HuH-7.5 (cell line): ENCODE results near the gene PRKD1.

Experiments used
- DNase-seq: peaks from one replicate; pipeline ENCODE4 v3.0.0; 2011; ENCODE audit warnings: low spot score

PRKD1 gene

DNA sequence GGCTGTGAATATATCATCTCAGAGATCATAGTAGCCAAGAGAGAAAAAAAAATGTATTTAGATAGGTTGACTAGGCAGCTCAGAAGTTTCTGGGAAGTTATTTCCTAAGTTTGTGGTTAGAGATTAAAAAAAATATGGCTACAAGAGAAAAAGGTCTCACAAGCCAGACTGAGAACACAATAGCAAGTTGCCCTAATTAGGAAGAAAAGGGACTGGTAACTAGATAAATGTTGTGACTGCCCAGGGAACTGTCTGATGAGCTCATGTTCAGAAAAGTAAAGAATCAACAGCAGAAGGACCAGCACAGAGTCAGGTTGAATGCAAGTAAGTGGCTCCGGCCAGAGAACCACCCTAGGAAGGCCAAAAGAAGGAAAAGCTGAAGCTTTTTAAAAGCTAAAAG lies 256.6 kb downstream of the PRKD1 start:
- no peak for DNase-seq

DNA sequence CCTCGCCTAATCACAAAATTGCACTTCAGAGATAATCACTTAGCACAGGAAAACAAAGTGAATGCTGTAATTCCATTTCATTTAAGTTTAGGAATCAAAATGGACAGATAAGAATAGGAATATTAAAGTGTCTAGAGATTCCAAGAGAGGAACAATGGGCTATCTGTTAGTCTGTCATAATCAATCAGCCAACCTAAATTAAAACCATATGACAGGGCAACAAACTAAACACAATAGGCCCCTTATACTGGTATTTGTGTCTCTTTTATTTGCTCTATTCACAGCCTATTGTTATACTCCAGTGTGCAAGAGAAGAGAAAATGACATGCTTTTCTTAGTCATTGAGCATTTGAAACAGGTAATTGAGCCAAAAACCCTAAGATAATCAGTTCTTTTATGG lies 259.4 kb downstream of the PRKD1 start:
- DNase-seq: no peak

DNA sequence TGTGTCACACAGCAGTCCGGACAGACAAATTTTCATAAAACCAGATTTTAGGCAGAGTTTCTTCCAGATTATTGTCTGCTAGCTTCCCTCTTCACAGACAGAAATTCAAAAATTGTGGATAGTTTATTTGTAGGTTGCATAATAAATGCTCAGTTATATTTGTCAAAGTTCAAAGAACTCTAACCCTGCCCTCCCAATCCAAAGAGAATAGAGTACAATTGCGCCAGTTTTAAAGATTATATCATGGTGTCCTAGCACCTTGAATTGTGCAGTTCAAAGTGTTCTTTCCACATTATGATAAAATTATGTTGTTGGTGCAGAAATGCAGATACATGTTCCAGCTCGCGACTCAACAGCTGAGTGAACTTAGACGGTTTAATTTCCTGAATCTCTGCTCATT lies 263.1 kb downstream of the PRKD1 start:
- no peak for DNase-seq

DNA sequence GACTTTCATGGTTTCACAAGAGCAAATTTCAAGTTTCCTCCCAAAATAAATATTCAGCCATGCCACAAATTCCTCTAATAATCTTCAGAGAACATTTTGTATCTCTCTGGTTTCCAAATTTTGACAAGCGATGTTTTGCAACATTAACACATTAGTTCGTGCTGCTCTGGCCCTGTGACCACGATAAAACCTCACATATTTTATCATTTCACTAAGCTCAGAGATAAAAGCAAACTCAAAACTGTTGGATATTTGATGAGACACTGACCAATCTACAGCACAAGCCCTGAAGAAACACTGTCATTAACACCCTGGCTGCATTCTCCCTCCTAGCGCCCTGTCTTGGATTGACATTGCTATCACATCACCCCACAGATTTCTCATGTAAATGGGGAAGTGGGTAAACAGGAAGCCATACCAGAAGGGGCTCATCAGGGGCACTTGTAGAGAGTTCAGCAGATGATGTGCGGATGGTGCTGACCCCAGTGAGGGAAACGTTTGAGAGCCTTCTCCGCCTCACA lies 264.3 kb downstream of the PRKD1 start:
- no peak for DNase-seq

DNA sequence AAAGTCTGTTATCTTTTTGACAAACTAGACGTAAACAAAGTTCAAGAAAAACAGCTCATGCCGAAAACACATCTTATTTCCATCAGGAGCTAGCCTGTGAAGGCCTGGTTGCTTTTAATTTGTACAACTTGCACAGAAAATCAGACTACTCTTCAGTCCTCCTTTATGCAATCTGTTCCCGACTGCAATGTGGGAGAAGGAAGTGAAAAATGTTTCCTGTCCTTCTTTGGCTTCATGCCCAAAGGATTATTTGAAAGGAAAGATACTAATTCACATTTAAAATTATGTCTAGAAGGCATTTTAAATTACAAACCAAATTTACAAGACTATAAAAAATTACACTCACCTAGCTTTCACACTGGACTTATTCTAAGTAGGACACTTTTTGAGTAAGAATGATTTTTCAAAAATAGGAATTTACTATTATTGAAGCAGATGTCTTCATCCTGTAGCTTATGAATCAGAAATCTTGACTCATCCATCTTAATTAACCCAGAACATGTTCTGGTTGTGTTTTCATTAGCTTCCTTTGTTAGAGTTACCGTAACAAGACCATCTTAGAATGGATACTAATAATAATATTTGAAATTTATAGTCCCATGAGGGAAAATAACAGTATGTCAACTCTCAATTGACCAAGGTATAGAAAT lies 272.6 kb downstream of the PRKD1 start:
- DNase-seq: no peak

DNA sequence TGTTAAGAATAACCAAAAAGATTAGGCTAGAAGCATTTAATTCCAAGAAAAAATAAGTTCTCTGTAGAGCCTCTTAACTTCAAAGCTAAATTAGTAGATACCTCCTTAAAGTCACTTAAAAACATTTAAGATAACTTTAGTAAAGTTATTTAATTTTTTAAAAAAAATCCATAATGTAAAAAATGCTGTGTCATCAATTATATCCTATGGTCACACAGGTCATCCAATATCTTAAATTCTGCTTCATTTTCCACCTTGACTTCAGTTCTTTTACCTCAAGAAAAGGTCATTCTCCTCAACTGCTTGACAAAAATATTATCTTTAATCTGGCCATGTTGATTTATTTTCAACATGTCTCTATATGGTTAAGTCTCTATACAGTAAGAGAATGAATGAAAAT lies 274.3 kb downstream of the PRKD1 start:
- no peak for DNase-seq

DNA sequence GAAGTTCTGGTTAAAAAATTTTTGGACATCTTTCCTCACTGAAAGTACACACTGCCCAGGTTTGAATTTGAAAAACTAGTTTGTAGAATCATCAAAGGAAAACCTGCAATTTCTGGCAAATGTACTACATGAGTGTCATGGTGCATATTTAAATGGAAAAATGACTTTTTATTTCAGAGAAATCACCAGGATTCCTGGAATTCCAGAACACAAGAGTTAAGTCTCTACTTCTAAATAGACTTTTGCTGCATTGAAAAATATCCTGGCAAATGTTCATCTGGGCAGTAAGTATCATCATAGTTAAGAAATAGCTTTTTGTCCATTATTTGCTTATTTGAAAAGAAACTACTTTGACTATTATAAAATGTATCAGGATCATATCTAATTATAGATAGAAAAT lies 275.1 kb downstream of the PRKD1 start:
- no peak for DNase-seq

DNA sequence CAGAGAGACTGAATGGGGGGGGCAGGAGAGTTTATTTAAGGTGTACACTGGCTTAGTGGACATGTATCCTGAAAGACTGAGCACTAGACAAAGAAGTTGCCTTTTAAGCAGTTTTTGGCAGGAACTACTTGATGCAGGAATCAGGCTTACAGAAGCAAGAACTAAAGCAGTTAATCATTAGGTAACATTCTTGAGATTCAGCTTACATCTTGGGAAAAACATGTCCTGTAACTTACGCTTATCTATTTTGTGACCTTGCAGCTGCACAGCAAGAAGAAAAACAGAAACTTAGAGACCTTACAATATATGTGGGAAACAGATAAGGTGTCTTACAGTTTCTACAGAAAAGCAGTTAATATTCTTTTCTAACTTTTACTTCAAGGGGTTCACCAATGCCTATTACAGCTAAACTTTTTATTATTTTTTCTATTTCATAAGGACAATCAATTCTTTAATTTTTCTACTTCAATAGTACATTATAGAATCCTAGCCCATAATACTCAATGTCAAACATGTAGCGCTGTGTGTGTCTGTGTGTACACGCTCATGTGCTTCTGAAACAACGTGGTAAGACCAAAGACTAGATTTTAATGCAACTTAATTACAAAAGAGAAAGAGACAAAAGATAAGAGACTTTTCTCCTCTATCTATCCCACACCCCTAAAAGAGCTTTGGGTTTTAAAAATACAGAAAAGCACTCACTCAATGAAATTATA lies 276.9 kb downstream of the PRKD1 start:
- DNase-seq: no peak

DNA sequence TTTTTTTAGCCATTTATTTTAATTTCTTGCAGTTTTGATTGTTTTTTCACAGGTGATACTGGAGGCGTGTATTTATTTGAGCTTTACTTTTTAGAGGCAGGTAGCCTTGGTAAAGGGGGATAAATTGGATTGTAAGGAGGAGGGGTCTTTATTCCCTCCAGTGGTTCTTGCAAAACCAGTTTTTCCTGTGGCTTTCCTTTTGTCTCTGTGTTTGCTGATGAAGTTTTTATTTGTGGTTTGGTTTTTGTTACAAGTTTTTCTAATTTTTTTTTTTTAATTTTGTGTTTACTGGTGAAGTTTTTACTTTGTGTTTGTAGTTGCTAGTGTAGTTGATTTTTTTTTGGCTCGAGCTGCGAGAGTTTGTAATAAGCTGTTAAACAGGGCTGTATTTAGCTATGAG lies 278.5 kb downstream of the PRKD1 start:
- DNase-seq: no peak

DNA sequence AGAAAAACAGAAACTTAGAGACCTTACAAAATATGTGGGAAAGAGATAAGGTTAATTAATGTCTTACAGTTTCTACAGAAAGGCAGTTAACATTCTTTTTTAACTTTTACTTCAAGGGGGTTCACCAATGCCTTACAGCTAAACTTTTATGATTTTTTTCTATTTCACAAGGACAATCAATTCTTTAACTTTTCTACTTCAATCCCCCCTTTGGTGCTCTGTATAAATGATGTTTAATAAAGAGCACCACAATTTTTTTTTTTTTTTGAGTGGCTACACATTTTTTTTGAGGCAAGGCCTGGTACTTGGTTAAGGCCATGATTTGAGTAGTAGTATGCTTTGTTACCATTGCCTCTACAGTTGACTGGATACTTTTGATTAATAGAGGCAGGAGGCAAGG lies 279.6 kb downstream of the PRKD1 start:
- no peak for DNase-seq

DNA sequence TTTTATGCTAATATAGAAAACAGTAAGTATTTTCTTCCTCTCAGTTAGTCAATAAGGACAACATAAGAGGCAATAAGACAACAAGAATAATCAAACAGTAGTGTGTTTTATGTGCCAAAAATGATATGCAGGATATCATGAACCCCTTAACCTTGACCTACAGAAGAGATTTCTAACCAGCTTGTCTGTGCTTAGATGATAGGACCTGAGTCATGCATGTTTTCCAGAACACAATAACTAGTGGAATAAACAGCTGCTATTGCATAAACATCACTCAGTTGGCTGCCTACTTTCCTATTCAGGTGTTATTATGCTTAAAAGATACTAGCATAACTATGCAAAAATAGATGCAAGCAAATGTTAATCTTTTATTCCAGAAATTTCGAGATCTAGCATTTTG lies 282.5 kb downstream of the PRKD1 start:
- no peak for DNase-seq

DNA sequence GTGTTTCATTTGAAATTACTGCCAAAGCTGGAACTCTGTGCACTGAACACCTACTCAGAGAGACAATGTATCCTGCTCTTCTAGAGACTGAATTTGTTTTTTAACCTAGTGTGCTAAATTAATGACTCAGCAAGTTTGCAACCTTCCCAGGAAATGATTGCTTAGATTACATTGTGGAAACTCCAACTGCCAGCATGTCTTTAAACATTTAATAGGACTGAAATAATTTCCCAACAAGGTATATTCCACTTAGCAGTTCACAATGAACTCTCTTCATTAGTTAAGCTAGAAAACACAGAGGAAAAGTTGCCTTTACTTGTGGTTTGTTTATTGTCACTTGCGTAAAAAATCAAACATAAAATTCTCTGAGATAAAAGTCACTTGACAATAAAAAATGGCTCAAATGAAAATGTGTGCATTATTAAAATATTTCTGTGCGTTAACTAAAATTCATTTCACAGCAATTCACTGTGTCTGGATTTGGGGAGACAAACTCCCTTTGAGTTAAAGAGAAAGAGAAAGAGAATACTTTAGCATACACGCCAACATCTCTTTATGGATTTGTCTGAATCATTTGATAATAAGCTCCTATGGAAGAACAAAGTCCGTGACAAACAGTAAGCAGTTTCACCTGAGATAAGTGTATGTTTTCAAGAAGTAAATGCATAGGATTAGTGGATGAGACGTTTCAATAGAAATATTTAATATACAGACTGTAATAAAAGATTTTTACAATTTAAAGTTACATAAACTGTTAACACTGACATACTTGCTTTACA lies 284.0 kb downstream of the PRKD1 start:
- no peak for DNase-seq

DNA sequence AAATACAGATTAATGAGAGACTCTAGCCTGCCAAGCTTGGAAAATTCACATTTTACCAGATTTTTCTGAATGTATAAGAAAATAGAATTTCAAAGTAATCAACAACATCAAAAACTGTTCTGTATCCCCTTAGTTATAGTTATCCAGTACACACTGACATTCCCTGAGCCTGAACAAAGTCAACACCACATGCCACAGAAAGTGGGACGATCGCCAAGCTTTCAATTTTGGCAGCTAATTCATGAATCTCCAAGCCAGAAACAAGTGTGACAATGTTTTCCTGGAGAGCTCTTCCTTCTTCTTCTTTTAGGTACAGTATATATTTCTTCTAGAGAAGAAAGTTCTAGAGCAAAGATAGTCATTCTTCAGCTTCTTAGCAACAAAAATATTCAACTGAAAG lies 290.2 kb downstream of the PRKD1 start:
- DNase-seq: no peak

DNA sequence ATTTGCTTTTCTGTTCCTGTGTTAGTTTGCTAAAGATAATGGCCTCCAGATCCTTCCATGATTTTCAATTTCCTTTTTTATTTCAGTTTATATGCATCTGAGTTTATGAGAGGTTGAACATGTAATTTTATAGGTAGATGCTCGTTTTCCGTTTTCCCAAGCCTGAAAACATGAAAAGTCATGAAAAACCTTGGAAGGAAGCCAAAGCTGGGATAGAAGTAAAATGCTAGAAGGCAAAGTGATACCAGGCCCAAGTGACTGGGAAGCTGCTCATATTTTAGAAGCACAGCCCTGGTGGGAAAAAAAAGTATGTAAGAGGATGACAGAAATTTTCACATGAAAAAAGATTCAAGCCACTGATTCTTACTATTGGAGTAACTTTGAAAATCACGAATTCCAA lies 290.8 kb downstream of the PRKD1 start:
- DNase-seq: no peak

DNA sequence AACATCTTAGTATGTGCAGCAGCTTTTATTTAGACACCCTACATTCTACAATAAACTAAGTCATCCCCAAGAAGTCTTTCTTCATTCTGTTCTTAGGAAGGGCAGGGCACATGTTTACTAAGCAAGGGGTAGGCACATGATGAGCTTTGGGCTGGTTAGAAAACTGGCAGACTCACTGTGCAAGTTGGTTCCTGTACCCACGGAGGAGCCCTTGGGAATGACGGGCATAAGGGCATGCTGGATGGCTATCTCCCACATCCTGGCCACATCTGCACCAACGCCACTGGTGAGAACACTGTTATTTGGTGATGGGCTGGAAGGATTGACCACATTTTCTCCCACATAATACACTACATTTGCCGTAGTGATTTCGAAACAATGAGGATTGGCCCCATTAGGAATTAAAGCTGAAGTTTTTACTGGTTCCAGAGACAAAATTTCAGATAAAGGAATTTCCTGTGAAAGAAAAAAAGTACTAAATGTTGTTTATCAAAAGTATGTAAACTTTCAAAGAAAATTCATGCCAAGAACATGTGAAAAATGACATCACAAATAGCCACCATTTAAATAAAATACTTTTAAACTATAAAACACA lies 297.0 kb downstream of the PRKD1 start:
- DNase-seq: no peak

DNA sequence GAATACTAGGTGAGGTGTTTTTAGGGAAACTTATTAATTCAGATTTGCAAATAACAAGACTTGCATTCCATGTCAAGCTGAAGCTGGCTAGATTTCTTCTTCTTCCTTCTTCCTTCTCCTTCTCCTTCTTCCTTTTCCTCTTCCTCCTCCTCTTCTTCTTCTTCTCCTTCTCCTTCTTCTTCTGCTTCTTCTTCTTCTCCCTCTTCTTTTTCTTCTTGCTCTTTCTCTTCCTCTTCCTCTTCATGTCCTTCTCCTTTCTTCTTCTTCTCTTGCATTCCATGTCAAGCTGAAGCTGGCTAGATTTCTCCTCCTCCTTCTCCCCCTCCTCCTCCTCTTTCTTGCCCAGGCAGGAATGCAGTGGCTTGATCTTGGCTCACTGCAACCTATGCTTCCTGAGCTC lies 297.8 kb downstream of the PRKD1 start:
- DNase-seq: no peak

DNA sequence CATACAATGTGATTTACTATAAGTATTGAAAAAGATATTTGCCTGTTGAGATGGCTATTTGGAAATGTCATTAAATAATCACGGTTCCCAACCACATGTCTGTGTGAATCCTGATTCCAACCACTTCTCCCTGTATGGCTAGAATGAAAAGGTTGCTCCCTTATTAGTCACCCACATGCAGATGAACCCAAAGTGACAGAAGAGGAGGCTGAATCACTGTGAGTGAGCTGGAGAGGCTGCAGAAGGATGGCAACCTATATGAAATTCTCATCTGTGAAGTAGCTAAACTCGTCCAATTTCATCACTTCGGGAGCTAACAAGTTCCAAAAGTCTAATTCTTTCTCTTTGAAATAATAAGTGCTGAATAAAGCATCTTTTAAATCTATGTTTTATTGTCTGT lies 300.5 kb downstream of the PRKD1 start:
- no peak for DNase-seq

DNA sequence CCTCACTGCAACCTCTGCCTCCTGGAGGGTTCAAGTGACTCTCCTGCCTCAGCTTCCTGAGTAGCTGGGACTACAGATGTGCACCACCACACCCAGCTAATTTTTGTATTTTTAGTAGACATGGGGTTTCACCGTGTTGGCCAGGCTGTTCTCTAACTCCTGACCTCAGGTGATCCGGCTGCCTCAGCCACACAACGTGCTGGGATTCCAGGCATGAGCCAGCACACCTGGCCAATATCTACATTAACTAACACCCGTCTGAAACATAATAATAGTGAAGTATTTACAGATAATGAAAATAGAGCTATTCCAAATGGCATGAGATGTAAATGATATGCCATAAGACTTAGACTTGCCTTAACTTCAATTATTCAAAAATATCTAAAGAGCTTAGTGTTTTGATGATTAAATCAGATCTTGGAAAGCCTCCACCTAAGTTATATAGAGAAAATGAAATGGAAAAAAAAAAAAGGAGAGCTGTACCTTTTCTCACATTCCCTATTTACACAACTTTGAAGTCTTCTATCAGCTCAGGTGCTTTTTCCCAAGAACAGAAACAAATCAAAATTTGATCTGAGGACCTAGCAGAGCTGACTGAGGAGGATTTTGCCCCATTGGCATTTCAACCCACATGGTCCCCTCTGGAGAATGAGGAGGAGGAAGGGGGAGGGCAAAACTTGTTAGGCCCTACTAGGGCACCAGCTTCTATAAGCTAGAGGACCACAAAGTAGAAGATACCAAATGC lies 309.2 kb downstream of the PRKD1 start:
- DNase-seq: no peak

DNA sequence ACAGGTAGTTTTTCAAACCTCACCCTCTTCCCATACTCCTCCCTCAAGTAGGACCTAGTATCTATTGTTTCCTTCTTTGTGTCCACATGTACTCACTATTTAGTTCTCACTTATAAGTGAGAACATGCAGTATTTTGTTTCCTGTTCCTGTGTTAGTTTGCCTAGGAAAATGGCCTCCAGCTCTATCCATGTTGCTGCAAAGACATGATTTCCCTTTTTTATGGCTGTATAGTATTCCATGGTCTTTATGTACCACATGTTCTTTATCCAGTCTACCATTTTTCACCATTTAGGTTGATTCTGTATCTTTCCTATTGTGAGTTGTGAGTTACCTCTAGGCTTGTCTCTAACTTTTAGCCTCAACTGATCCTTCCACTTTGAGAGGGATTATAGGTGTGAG lies 310.7 kb downstream of the PRKD1 start:
- DNase-seq: no peak

DNA sequence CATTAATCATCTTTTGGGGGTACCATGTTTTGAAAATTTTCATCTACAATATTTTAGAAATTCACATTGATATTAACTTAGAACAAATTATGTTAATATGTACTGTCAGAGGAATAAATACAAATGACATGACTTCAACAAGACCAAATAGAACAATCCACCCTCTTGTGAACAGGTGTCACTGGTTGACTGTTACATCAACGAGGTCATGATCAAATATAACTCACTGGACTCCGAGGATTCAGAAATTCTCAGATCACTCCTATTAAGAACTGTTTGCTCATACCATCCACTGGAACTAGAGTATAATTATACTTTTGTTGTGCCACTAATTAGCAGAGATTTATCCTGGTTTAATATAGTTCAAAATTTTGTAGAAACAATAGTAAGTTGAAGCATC lies 318.8 kb downstream of the PRKD1 start:
- DNase-seq: no peak

DNA sequence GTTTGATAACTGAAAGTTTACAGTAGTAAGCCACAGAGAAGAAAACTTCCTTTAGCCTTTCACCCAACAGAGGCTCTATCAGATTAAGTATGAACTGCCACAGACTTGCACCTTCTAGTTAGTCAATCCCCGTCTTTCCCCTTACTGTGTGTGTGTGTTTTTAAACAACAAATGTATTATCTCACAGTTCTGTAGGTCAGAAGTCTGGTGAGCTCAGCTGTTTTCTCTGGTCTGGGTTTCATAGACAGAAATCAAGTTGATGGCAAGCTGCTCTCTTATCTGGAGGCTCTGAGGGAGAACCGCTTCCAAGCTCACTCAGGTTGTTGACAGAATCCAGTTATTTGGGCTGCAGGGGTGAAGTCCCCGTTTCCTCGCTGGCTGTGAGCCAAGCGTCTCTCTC lies 320.5 kb downstream of the PRKD1 start:
- no peak for DNase-seq

DNA sequence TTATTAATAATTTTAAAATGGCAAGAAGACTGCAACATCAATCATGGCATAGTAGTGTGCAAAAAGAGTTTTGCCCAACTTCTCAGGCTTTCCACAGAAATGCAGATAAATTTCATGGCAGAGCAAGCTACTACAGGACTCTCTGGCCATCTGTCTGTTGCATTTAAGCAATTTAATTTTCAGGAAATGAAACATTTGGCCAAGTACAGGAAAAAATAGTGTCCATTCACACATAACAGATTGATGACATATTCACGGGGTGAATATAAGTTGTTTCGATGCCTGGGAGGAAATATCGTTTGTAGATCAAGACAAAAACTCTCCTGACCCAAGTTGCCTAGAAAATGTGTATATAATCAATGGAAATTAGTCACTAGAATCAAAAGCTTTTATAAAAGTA lies 324.0 kb downstream of the PRKD1 start:
- no peak for DNase-seq
